ENCODE results near the gene IFNGR2.

Gene IFNGR2

DNA sequence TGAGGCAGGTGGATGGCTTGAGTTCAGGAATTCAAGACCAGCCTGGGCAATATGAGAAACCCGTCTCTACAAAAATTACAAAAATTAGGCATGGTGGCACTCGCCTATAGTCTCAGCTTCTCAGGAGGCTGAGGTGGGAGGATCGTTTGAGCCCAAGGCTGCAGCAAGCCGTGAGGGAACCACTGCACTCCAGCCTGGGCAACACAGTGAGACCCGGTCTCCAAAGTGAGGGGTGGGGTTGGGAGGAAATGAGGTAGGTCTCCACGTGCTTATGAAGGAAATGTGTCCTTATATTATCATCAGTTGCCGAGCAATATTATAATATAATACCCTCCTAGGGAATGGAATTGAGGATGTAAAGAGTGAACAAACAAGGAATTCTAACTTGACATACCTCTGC lies 73.9 kb downstream of the IFNGR2 start:
- H3K4me3 ChIP-seq (ENCODE audit: low read depth in 1 of 5, low read length in 5 of 5): no peak overlapping the region
- no peaks in the 10 kb centered on the region for H3K9me3 ChIP-seq (ENCODE audit: control insufficient read depth in 5 of 5, low read length in 5 of 5)
- H3K36me3 ChIP-seq (ENCODE audit: control insufficient read depth in 5 of 5, insufficient read depth in 5 of 5, low read length in 5 of 5): no peaks in the 10 kb centered on the region
- peaks cover 0 to 19% (median 17%) of the 10 kb centered on the region in 5 donors for H3K4me1 ChIP-seq (ENCODE audit: control insufficient read depth in 5 of 5, insufficient read depth in 5 of 5, low read length in 5 of 5)
- H3K27me3 ChIP-seq (ENCODE audit: control insufficient read depth in 5 of 5, insufficient read depth in 4 of 5, low read length in 5 of 5): no peaks in the 10 kb centered on the region
- H3K27ac ChIP-seq (ENCODE audit: low read depth, low read length): no peak overlapping the region
- H3K9ac ChIP-seq (ENCODE audit: low read length in 5 of 5): no peak overlapping the region

DNA sequence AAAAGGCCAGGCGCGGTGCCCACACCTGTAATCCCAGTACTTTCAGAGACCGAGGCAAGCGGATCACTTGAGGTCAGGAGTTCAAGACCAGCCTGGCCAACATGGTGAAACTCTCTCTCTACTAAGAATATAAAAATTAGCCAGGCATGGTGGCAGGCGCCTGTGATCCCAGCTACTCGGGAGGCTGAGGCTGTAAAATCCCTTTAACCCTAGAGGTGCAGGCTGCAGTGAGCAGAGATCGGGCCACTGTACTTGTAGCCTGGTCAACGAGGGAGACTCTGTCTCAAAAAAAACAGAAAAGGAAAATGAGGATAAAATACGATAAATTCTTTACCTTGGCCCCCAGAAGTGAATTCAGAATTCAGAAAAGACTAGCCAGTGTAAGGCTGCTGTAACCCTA lies 75.0 kb downstream of the IFNGR2 start:
- Histone ChIP-seq H3K9me3 (ENCODE audit: control insufficient read depth in 5 of 5, low read length in 5 of 5) (no peaks in the 10 kb centered on the region), H3K36me3 (ENCODE audit: control insufficient read depth in 5 of 5, insufficient read depth in 5 of 5, low read length in 5 of 5) (no peaks in the 10 kb centered on the region), H3K27me3 (ENCODE audit: control insufficient read depth in 5 of 5, insufficient read depth in 4 of 5, low read length in 5 of 5) (no peaks in the 10 kb centered on the region), H3K4me3 (ENCODE audit: low read depth in 1 of 5, low read length in 5 of 5) (peak overlapping the region; percentile 89 to 95 (median 90)), H3K9ac (ENCODE audit: low read length in 5 of 5) (peak overlapping the region in 3 of 5 donors; percentile 84 to 89 (median 89)), H3K4me1 (ENCODE audit: control insufficient read depth in 5 of 5, insufficient read depth in 5 of 5, low read length in 5 of 5) (peaks cover 0 to 19% (median 17%) of the 10 kb centered on the region in 5 donors), H3K27ac (ENCODE audit: low read depth, low read length) (no peak overlapping the region)

DNA sequence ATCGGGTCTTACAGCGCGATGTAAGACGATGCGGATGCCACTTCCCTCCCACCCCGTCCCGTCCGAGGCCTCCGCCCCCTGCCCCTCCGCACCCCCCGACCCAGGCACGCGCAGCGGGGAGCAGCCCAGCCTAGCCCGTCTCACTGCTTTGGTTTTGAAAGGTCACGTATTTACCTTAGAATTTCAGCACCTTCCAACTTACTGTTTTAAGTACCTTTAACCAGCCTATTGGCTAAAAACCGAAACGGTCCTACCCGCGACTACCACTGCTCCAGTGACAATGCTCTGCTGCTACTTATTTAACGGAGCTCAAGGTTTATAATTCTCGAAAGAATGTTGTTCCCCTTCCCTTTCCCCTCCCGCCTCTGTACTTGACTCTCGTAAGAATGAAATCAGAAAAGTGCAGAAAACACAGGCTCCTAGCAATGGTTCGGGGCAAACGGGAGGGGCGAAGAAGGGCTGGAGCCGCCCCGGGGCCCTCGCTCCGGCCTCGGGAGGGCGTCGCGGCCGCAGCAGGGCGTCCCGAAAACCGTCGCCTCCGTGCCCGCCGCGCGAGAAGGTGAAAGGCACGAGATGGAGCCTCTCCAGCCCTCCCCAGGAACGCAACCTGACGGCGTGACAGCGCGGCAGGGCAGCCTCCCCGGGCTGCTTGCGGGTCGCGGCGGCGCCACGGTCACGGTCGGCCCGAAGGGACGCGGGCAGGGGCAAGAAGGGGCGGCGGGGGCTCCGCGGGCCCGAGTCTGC lies 75.9 kb downstream of the IFNGR2 start:
- peak overlapping the region; percentile 39 to 89 (median 84) for H3K9ac ChIP-seq (ENCODE audit: low read length in 5 of 5)

DNA sequence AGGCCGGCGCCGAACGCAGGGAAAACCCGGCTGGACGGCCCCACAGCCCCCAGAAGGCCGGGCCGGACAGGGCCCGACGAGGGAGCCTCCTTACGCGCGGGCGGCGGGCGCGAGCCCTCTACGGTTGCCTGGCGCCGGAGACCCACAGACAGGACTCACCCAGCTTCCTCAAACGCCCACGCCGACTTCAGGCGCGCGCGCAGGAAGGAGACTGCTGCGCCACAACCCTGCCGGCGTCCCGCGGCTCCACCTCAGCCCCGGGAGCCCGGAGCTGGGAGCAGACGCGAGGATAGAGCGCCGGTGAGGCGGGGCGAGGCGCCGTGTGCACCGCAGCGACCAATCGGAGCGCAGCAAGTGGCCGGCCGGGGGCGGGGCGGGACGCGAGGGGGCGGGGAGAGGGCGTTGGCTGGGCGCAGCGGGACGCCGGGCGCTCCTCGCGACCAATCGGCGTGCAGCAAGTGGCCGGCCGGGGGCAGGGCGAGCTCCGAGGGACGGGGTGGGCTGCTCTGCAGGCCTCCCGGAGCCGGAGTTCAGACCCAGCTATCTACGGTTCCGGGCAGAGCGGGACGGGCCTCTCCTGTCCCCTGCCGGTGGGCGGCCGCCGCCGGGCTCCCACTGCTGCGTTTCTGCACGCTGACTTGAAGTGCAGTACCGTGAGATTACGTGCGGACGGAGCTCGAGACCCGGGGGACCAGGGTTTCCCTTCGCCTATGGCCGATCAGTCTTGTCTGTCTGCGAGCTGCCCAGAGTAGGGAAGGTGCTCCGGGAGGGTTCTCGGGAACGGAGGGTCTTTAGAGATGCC lies 76.7 kb downstream of the IFNGR2 start, which contains the start of gene TMEM50B:
Gene TMEM50B (minus strand): TSS at position 296 of the 802 bp plus-strand sequence. CDS start 11,089 bp downstream, outside the sequence.
- Histone ChIP-seq H3K4me1 (ENCODE audit: control insufficient read depth in 5 of 5, insufficient read depth in 5 of 5, low read length in 5 of 5) (peaks cover 0 to 19% (median 17%) of the 10 kb centered on the region in 5 donors), H3K4me3 (ENCODE audit: low read depth in 1 of 5, low read length in 5 of 5) (peak within 1 kb of the TSS; percentile 89 to 95 (median 90)), H3K27me3 (ENCODE audit: control insufficient read depth in 5 of 5, insufficient read depth in 4 of 5, low read length in 5 of 5) (no peaks in the 10 kb centered on the region), H3K36me3 (ENCODE audit: control insufficient read depth in 5 of 5, insufficient read depth in 5 of 5, low read length in 5 of 5) (no peaks in the 10 kb centered on the region), H3K9ac (ENCODE audit: low read length in 5 of 5) (peak within 1 kb of the TSS; percentile 87 to 96 (median 89)), H3K27ac (ENCODE audit: low read depth, low read length) (peak within 1 kb of the TSS; percentile 94), H3K9me3 (ENCODE audit: control insufficient read depth in 5 of 5, low read length in 5 of 5) (no peaks in the 10 kb centered on the region)

More for the DNA sequence above, 75.9 kb downstream of the IFNGR2 start:
- H3K4me3 ChIP-seq (ENCODE audit: low read depth in 1 of 5, low read length in 5 of 5): peak overlapping the region; percentile 89 to 95 (median 90)
- peak overlapping the region; percentile 94 for H3K27ac ChIP-seq (ENCODE audit: low read depth, low read length)
- no peaks in the 10 kb centered on the region for H3K36me3 ChIP-seq (ENCODE audit: control insufficient read depth in 5 of 5, insufficient read depth in 5 of 5, low read length in 5 of 5)
- H3K27me3 ChIP-seq (ENCODE audit: control insufficient read depth in 5 of 5, insufficient read depth in 4 of 5, low read length in 5 of 5): no peaks in the 10 kb centered on the region
- H3K9me3 ChIP-seq (ENCODE audit: control insufficient read depth in 5 of 5, low read length in 5 of 5): no peaks in the 10 kb centered on the region
- peaks cover 0 to 19% (median 17%) of the 10 kb centered on the region in 5 donors for H3K4me1 ChIP-seq (ENCODE audit: control insufficient read depth in 5 of 5, insufficient read depth in 5 of 5, low read length in 5 of 5)

DNA sequence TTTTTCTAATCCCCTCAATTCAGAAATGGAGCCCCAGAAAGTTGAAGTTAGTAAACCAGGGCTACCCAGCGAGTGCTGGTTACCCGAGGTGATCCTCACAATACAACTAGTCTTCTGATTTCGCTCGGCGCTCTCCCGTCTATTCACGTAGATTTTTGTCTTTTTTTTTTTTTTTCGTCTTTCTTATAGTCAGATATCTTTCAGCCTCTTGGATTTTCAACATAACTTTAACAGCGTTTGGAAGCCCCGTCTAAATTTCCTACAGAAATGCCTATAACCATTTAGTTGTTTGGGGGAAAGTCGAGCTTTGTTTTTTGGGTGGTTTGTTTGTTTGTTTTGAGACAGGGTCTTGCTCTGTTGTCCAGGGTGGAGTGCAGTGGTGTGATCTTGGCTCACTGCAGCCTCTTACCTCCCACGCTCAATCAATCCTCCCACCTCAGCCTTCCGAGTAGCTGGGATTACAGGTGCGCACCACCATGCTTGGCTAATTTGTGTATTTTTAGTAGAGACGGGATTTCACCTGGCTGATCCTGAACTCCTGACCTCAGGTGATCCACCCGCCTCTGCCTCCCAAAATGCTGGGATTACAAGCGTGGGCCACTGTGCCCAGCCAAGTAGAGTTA lies 77.4 kb downstream of the IFNGR2 start:
- peaks cover 0 to 19% (median 17%) of the 10 kb centered on the region in 5 donors for H3K4me1 ChIP-seq (ENCODE audit: control insufficient read depth in 5 of 5, insufficient read depth in 5 of 5, low read length in 5 of 5)
- no peaks in the 10 kb centered on the region for H3K36me3 ChIP-seq (ENCODE audit: control insufficient read depth in 5 of 5, insufficient read depth in 5 of 5, low read length in 5 of 5)
- H3K27me3 ChIP-seq (ENCODE audit: control insufficient read depth in 5 of 5, insufficient read depth in 4 of 5, low read length in 5 of 5): no peaks in the 10 kb centered on the region
- H3K27ac ChIP-seq (ENCODE audit: low read depth, low read length): peak overlapping the region; percentile 78
- peak overlapping the region; percentile 84 to 93 (median 86) for H3K4me3 ChIP-seq (ENCODE audit: low read depth in 1 of 5, low read length in 5 of 5)
- H3K9ac ChIP-seq (ENCODE audit: low read length in 5 of 5): peak overlapping the region; percentile 86 to 96 (median 87)
- no peaks in the 10 kb centered on the region for H3K9me3 ChIP-seq (ENCODE audit: control insufficient read depth in 5 of 5, low read length in 5 of 5)

DNA sequence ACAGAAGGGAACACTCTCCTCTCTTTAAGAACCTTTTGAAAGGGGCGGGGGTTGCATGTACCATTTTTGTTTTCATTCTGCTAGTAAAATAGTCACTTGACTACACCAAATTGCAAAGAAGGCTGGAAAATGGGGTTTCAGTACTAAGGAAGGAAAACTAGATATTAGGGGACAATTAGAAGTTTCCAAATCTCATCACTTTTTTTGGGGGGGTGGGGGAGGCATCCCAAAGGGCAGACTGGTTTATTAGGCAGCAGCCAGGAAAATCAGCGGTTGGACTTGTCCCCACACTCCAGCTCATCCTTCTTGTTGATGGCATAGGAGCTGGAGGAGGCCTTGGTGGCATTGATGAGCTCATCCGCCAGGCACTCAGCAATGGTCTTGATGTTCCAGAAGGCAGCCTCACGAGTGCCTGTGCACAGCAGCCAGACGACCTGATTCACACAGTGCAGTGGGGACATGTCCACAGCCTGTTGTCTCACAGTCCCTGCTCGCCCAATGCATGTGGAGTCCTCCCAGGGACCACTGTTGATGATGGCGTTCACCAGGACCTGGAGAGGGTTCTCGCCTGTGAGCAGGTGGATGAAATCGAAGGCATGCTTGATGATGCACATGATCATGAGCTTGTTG lies 78.2 kb downstream of the IFNGR2 start:
- no peaks in the 10 kb centered on the region for H3K9me3 ChIP-seq (ENCODE audit: control insufficient read depth in 5 of 5, low read length in 5 of 5)
- no peak overlapping the region for H3K9ac ChIP-seq (ENCODE audit: low read length in 5 of 5)
- H3K27ac ChIP-seq (ENCODE audit: low read depth, low read length): no peak overlapping the region
- no peaks in the 10 kb centered on the region for H3K27me3 ChIP-seq (ENCODE audit: control insufficient read depth in 5 of 5, insufficient read depth in 4 of 5, low read length in 5 of 5)
- peaks cover 0 to 19% (median 17%) of the 10 kb centered on the region in 5 donors for H3K4me1 ChIP-seq (ENCODE audit: control insufficient read depth in 5 of 5, insufficient read depth in 5 of 5, low read length in 5 of 5)
- no peak overlapping the region for H3K4me3 ChIP-seq (ENCODE audit: low read depth in 1 of 5, low read length in 5 of 5)
- no peaks in the 10 kb centered on the region for H3K36me3 ChIP-seq (ENCODE audit: control insufficient read depth in 5 of 5, insufficient read depth in 5 of 5, low read length in 5 of 5)

Measured in subcutaneous abdominal adipose tissue (tissue), 5 donors.